ENCODE results near the gene DOCK3.
"Not testable (repeated sequence)": the region's sequence is repeated elsewhere in the genome, so short reads cannot be mapped to it uniquely, and the experiment has no call there.

DOCK3 gene

DNA sequence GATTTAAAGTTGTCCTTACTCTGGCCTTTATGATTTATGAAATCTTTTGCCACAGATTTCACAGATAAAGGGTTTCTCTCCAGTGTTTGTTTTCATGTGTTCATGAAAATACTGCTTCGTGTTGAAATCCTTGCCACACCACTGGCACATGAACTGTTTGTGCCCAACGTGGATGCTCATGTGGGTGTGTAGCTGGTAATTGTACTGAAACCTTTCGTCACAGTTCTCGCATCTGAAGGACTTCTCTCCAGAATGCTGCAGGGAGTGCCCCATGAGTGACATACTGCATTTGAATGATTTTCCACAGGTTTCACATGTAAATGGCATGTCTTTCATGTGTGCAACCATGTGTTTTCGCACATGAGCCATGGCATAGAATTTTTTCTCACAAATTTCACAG, 111.9 kb downstream of the DOCK3 start:
- no peak overlapping the region for H3K4me3 ChIP-seq (ENCODE audit: control insufficient read depth, low read depth, low read length)
- no peak for DNase-seq (ENCODE audit: low read depth)
- TF ChIP-seq, protein P1, sequence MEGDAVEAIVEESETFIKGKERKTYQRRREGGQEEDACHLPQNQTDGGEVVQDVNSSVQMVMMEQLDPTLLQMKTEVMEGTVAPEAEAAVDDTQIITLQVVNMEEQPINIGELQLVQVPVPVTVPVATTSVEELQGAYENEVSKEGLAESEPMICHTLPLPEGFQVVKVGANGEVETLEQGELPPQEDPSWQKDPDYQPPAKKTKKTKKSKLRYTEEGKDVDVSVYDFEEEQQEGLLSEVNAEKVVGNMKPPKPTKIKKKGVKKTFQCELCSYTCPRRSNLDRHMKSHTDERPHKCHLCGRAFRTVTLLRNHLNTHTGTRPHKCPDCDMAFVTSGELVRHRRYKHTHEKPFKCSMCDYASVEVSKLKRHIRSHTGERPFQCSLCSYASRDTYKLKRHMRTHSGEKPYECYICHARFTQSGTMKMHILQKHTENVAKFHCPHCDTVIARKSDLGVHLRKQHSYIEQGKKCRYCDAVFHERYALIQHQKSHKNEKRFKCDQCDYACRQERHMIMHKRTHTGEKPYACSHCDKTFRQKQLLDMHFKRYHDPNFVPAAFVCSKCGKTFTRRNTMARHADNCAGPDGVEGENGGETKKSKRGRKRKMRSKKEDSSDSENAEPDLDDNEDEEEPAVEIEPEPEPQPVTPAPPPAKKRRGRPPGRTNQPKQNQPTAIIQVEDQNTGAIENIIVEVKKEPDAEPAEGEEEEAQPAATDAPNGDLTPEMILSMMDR (IDR thresholded peaks at IDR 0.05; ENCODE audit: control insufficient read depth, insufficient read depth, low read depth, low read length, missing control alignments), result no peak

DNA sequence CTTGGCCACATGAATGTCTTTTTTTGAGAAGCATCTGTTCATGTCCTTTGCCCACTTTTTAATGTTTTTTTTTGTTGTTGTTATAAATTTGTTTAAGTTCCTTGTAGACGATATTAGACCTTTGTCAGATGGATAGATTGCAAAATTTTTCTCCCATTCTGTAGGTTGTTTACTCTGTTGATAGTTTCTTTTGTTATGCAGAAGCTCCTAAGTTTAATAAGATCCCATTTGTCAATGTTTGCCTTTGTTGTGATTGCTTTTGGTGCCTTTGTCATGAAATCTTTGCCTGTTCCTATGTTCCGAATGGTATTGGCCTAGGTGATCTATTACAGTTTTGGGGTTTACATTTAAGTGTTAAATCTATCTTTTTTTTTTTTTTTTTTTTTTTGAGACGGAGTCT, 116.2 kb downstream of the DOCK3 start:
- not testable (repeated sequence) for DNase-seq (ENCODE audit: low read depth)

DNA sequence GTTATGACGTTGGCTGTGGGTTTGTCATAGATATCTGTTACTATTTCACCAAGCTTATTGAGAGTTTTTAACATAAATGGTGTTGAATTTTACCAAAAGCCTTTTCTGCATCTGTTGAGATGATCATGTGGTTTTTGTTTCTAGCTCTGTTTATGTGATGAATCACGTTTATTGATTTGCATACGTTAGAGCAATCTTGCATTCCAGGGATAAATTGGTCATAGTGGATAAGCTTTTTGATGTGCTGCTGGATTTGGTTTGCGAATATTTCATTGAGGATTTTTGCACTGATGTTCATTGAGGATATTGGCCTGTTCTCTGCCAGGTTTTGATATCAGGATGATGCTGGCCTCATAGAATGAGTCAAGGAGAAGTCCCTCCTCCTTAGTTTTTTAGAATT, 117.8 kb downstream of the DOCK3 start:
- TF ChIP-seq, protein P1 (IDR thresholded peaks at IDR 0.05; ENCODE audit: control insufficient read depth, insufficient read depth, low read depth, low read length, missing control alignments), result no peak
- DNase-seq (ENCODE audit: low read depth), result no peak
- no peak overlapping the region for H3K4me3 ChIP-seq (ENCODE audit: control insufficient read depth, low read depth, low read length)

More for the DNA sequence above, 116.2 kb downstream of the DOCK3 start:
- H3K4me3 ChIP-seq (ENCODE audit: control insufficient read depth, low read depth, low read length), result not testable (repeated sequence)

DNA sequence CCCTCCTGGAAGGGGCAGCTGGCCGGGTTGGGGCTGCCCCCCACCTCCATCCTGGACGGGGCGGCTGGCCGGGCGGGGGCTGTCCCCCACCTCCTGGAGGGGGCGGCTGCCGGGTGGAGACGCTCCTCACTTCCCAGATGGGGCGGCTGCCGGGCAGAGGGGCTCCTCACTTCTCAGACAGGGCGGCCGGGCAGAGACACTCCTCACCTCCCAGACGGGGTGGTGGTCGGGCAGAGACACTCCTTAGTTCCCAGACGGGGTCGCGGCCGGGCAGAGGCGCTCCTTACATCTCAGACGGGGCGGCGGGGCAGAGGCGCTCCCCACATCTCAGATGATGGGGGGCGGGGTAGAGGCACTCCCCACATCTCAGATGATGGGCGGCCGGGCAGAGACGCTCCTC, 129.1 kb downstream of the DOCK3 start:
- DNase-seq (ENCODE audit: low read depth); H3K4me3 ChIP-seq (ENCODE audit: control insufficient read depth, low read depth, low read length): not testable (repeated sequence)

DNA sequence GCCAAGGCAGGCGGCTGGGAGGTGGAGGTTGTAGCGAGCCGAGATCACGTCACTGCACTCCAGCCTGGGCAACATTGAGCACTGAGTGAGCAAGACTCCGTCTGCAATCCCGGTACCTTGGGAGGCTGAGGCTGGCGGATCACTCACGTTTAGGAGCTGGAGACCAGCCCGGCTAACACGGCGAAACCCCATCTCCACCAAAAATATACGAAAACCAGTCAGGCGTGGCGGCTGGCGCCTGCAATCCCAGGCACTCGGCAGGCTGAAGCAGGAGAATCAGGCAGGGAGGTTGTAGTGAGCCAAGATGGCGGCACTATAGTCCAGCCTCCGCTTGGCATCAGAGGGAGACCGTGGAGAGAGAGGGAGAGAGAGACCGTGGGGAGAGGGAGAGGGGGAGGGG, 129.6 kb downstream of the DOCK3 start:
- H3K4me3 ChIP-seq (ENCODE audit: control insufficient read depth, low read depth, low read length); DNase-seq (ENCODE audit: low read depth): not testable (repeated sequence)

DNA sequence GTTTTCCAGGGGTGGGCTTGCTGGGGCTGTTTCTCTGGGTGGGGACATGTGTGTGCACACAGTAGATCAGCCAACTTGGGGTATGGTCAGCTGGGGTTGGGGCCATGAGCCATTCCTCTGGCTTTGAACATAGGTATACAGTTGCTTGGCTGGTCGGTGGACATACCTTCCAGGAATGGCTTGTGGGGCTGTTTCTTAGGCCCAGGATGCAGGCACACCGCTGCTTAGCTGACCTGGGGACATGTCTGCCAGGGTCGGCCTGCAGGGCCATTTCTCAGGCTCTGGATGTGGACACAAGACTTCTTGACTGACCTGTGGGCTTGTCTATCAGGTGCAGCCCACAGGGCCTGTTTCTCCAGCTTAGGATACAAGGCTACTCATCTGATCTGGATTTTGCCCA, 130.6 kb downstream of the DOCK3 start:
- no peak overlapping the region for H3K4me3 ChIP-seq (ENCODE audit: control insufficient read depth, low read depth, low read length)
- TF ChIP-seq, protein P1 (IDR thresholded peaks at IDR 0.05; ENCODE audit: control insufficient read depth, insufficient read depth, low read depth, low read length, missing control alignments), result no peak
- no peak for DNase-seq (ENCODE audit: low read depth)

DNA sequence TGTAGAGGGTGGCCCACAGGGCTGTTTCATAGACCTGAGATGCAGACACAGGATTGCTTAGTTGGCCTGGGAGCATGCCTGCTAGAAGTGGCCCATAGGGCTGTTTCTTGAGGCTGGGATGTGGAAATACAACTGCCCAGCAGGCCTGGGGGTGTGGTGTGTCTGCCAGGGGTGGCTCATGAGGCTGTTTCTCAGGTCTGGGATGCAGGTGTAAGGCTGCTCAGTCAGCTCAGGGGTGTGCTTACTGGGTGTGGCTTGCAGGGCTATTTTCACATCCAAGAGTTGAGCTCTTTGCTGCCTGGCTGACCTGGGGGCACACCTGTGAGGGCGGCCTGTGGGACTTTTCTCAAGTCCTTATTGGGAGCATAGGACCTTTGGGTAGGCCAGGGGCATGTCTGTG, 131.3 kb downstream of the DOCK3 start:
- TF ChIP-seq, protein P1 (IDR thresholded peaks at IDR 0.05; ENCODE audit: control insufficient read depth, insufficient read depth, low read depth, low read length, missing control alignments), result no peak
- no peak for DNase-seq (ENCODE audit: low read depth)
- H3K4me3 ChIP-seq (ENCODE audit: control insufficient read depth, low read depth, low read length), result no peak overlapping the region

DNA sequence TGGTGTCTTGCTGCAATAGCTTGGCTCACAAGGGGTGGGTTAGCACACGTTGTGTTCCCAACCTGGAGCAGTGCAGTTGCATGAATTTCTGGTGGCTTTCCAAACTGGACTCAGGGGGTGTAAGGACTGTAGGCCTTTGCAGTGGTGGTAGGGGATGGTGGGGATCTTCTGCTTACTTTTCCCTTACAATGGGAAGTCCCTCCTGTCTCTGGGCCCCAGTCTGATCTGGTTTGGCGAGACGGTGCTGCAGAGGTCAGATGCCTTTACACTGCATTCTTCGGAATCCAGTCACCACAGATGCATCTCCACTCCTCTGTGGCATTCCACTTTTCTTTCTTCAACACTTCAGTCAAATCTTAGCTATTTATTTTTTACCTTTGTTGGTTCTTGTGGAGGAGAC, 132.1 kb downstream of the DOCK3 start:
- no peak for DNase-seq (ENCODE audit: low read depth)
- H3K4me3 ChIP-seq (ENCODE audit: control insufficient read depth, low read depth, low read length), result no peak overlapping the region
- TF ChIP-seq, protein P1 (IDR thresholded peaks at IDR 0.05; ENCODE audit: control insufficient read depth, insufficient read depth, low read depth, low read length, missing control alignments), result no peak

Measured in AG09309 (cell line).